K562 (cell line): ENCODE data around the gene SCAMP3. TPM values are rescaled to one million over a fixed set of nuclear protein-coding genes. Genes with fewer than 3 reads are reported as not detected.

Experiments used
- ADNP ChIP-seq: fragments of 200-800 bp; sonication (Bioruptor generic); IDR thresholded peaks from 2 replicates; pipeline ENCODE4 v1.6.1; 2016; ENCODE audit warnings: missing genetic modification characterization, missing compliant biosample characterization
- ARID3B ChIP-seq: fragments of 250-450 bp; sonication (Bioruptor Pico); IDR thresholded peaks from 2 replicates; pipeline ENCODE4 v1.4.0; 2020; ENCODE audit warnings: borderline replicate concordance
- ESRRB ChIP-seq: fragments of 250-450 bp; sonication (Bioruptor Pico); IDR thresholded peaks from 2 replicates; pipeline ENCODE4 v1.5.0; 2020; ENCODE audit warnings: mild to moderate bottlenecking, moderate library complexity, borderline replicate concordance
- FOXA3 ChIP-seq, 2 experiments: fragments of 450-650 bp in 1 of 2; sonication (generic) in 1 of 2; formaldehyde crosslinking; IDR thresholded peaks in 1 of 2; conservative IDR thresholded peaks in 1 of 2; 2 replicates each; pipeline versions ENCODE4 v1.4.0 to v1.8.0; 2020 to 2022; ENCODE audit warnings: mild to moderate bottlenecking in 2 of 2, missing genetic modification reagents in 1 of 2
- HMBOX1 ChIP-seq: sonication (generic); IDR thresholded peaks from 2 replicates; pipeline ENCODE4 v1.6.1; 2016
- HNRNPUL1 ChIP-seq: fragments of 200-400 bp; formaldehyde crosslinking; IDR thresholded peaks from 2 replicates; pipeline ENCODE4 v1.6.1; 2017; ENCODE audit warnings: low read length
- MTA3 ChIP-seq: fragments of 450-650 bp; formaldehyde crosslinking; IDR thresholded peaks from 2 replicates; pipeline ENCODE4 v1.6.1; 2017; ENCODE audit warnings: mild to moderate bottlenecking, borderline replicate concordance
- RBM15 ChIP-seq: fragments of 200-400 bp; formaldehyde crosslinking; IDR thresholded peaks from 2 replicates; pipeline ENCODE4 v1.6.1; 2018; ENCODE audit warnings: mild to moderate bottlenecking, low read length, moderate library complexity; ENCODE audit not compliant: insufficient read depth
- RCOR1 ChIP-seq, 2 experiments: IDR thresholded peaks; 2 replicates each; pipeline ENCODE4 v1.6.1; 2012; ENCODE audit warnings: low read depth in 2 of 2, low read length in 2 of 2, borderline replicate concordance in 1 of 2, improper control_type of control experiment in 1 of 2
- STAT6 ChIP-seq: sonication (generic); formaldehyde crosslinking; IDR thresholded peaks from 2 replicates; pipeline ENCODE4 v1.8.1; 2023; ENCODE audit warnings: mild to moderate bottlenecking, missing genetic modification reagents
- TSHZ1 ChIP-seq: fragments of 250-450 bp; sonication (Bioruptor Pico); IDR thresholded peaks from 2 replicates; pipeline ENCODE4 v1.4.0; 2020; ENCODE audit warnings: mild to moderate bottlenecking, moderate library complexity
- polyA plus RNA-seq, 8 experiments: library from polyadenylated mRNA; depleted of rRNA in 4 of 8; stranded (reverse) in 5 of 8; unstranded in 3 of 8; fragments of >200 nt; fragmentation: Nextera tagmentation in 2 of 8; fragmentation: Illumina TruSeq in 1 of 8; extraction: Ambion mirVana in 2 of 8; extraction: Trizol in 1 of 8; gene quantifications; 2 replicates each; pipeline versions ENCODE4 v1.2.1 to v1.2.3, GENCODE V29; 2011 to 2014; ENCODE audit warnings: inconsistent platforms in 1 of 8, missing spikeins in 1 of 8
- total RNA-seq, 7 experiments: library from RNA; depleted of rRNA in 6 of 7; stranded (reverse); fragments of >200 nt in 6 of 7; fragmentation: Illumina TruSeq in 2 of 7; extraction: Trizol in 2 of 7; gene quantifications; 2 replicates each; pipeline versions ENCODE4 v1.2.1 to v1.2.3, GENCODE V29; 2011 to 2021; ENCODE audit warnings: low replicate concordance in 1 of 7
- TF ChIP-seq, protein P1 (sequence below): IDR thresholded peaks from 2 replicates; pipeline ENCODE4 v1.6.1; 2012; ENCODE audit warnings: low read depth, low read length, improper control_type of control experiment, borderline replicate concordance
- TF ChIP-seq, protein P2 (sequence below): sonication (generic); formaldehyde crosslinking; IDR thresholded peaks from 2 replicates; pipeline ENCODE4 v1.8.1; 2023; ENCODE audit warnings: mild to moderate bottlenecking, missing genetic modification reagents

SCAMP3 gene
- total and polyA plus RNA-seq, 9 of the 15 experiments (the other 6 are each of a cell fraction or from before 2014, with no cell fraction given): 14.2 to 131 (median 86.1) TPM

DNA sequence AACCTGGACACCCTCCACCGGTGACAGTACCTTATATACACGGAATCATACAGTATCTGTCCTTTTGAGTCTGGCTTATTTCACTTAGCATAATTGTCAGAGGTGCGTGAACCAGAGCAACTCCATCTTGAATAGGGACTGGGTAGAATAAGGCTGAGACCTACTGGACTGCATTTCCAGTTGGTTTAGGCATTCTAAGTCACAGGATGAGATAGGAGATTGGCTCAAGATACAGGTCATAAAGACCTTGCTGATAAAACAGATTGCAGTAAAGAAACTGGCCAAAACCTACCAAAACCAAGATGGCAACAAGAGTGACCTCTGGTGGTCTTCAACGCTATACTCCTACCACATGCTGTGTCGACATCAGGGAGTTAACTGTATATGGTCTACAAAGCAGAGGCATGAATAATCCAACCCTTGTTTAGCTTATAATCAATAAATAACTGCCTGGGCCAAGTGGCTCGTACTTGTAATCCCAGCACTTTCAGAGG lies 45.1 kb upstream of the SCAMP3 start (continued):
- TF ChIP-seq HMBOX1 (peak; percentile 62; the same call in 1 of the 2 replicates), RBM15 (no peak), RCOR1 (IDR thresholded peaks at IDR 0.05; ENCODE audit: borderline replicate concordance in 1 of 2, low read depth in 2 of 2, low read length in 2 of 2) (peak in 1 of 2 experiments; percentile 69; a peak in 2 of 4 replicates), HNRNPUL1 (no peak), ARID3B (peak; percentile 73; the same call in 1 of the 2 replicates), MTA3 (0 out of 2 replicates have a peak, but pooled peaks have one; percentile 28), ESRRB (CRISPR knock-in tag) (no peak), TSHZ1 (CRISPR knock-in tag) (peak; percentile 91), ADNP (tag) (0 out of 2 replicates have a peak, but pooled peaks have one; percentile 45), FOXA3 (CRISPR knock-in tag; conservative IDR thresholded peaks at IDR 0.05 in 1 of 2, IDR thresholded peaks at IDR 0.05 in 1 of 2) (no peak), STAT6 (CRISPR knock-in tag) (no peak)
- TF ChIP-seq, protein P1, sequence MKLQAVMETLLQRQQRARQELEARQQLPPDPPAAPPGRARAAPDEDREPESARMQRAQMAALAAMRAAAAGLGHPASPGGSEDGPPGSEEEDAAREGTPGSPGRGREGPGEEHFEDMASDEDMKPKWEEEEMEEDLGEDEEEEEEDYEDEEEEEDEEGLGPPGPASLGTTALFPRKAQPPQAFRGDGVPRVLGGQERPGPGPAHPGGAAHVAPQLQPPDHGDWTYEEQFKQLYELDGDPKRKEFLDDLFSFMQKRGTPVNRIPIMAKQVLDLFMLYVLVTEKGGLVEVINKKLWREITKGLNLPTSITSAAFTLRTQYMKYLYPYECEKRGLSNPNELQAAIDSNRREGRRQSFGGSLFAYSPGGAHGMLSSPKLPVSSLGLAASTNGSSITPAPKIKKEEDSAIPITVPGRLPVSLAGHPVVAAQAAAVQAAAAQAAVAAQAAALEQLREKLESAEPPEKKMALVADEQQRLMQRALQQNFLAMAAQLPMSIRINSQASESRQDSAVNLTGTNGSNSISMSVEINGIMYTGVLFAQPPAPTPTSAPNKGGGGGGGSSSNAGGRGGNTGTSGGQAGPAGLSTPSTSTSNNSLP: no peak
- TF ChIP-seq, protein P2, sequence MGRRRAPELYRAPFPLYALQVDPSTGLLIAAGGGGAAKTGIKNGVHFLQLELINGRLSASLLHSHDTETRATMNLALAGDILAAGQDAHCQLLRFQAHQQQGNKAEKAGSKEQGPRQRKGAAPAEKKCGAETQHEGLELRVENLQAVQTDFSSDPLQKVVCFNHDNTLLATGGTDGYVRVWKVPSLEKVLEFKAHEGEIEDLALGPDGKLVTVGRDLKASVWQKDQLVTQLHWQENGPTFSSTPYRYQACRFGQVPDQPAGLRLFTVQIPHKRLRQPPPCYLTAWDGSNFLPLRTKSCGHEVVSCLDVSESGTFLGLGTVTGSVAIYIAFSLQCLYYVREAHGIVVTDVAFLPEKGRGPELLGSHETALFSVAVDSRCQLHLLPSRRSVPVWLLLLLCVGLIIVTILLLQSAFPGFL (CRISPR knock-in tag): no peak
